Stomach (tissue), 9 donors: ENCODE data around the gene RSPO3. TPM values are rescaled to one million over a fixed set of nuclear protein-coding genes. Genes with fewer than 3 reads are reported as not detected.

Source experiments
- DNase-seq, 2 donors: peaks; one replicate each; pipeline versions ENCODE4 v3.0.0 to v3.0.0-alpha.2; 2013 to 2019
- H3K27ac ChIP-seq, 5 donors: fragments of 200-600 bp in 4 of 5; sonication (generic) in 4 of 5; one replicate each; pipeline ENCODE4 v1.5.1; 2013 to 2019; ENCODE audit warnings: mild to moderate bottlenecking in 1 of 5, moderate library complexity in 1 of 5
- H3K27me3 ChIP-seq, 3 donors: fragments of 200-600 bp; sonication (generic); one replicate each; pipeline ENCODE4 v1.5.1; 2017 to 2019; ENCODE audit warnings: mixed run types in 1 of 3
- H3K36me3 ChIP-seq, 4 donors: fragments of 200-600 bp; sonication (generic); 1 replicate in 3 of 4; 2 replicates in 1 of 4; pipeline ENCODE4 v1.5.1; 2016 to 2019
- H3K4me1 ChIP-seq, 4 donors: fragments of 200-600 bp; sonication (generic); one replicate each; pipeline ENCODE4 v1.5.1; 2016 to 2019
- H3K4me3 ChIP-seq, 4 donors: fragments of 200-600 bp; sonication (generic) in 3 of 4; one replicate each; pipeline ENCODE4 v1.5.1; 2016 to 2019; ENCODE audit warnings: mild to moderate bottlenecking in 1 of 4
- H3K9me3 ChIP-seq, 4 donors: fragments of 200-600 bp; sonication (generic); one replicate each; pipeline ENCODE4 v1.5.1; 2016 to 2019
- CTCF ChIP-seq, 7 experiments: fragments of 450-650 bp in 4 of 7; fragments of 200-600 bp in 3 of 7; sonication (generic) in 3 of 7; IDR thresholded peaks; one replicate each; pipeline ENCODE4 v1.5.1; 2016 to 2019; ENCODE audit warnings: antibody characterized with exemption in 7 of 7, control low read depth in 2 of 7, mild to moderate bottlenecking in 1 of 7
- EP300 ChIP-seq: sonication (generic); formaldehyde crosslinking; IDR thresholded peaks from one replicate; pipeline ENCODE4 v1.6.1; 2017; ENCODE audit warnings: antibody characterized with exemption
- POLR2A ChIP-seq, 4 donors: fragments of 450-650 bp; IDR thresholded peaks; one replicate each; pipeline ENCODE4 v1.6.1; 2016; ENCODE audit warnings: antibody characterized with exemption in 4 of 4, control low read depth in 2 of 4, mild to moderate bottlenecking in 1 of 4, moderate library complexity in 1 of 4
- POLR2AphosphoS5 ChIP-seq, 3 donors: sonication (generic); formaldehyde crosslinking; IDR thresholded peaks; one replicate each; pipeline ENCODE4 v1.6.1; 2016; ENCODE audit warnings: antibody characterized with exemption in 3 of 3
- WGBS, 5 donors: extraction: QIAGEN DNeasy Blood & Tissue Kit in 3 of 5; methylation state at CpG; one replicate each; pipeline versions ENCODE4 v1.1.5 to v1.1.7; 2013 to 2018; 5-methylcytosine and 5-hydroxymethylcytosine counted together
- intact Hi-C: fragments of 100-400 bp; cut with DNase I; formaldehyde crosslinking; loops from one replicate; pipeline ENCODE4 v1.15.1; 2023; ENCODE audit warnings: low total_unique reads
- polyA plus RNA-seq, 3 donors: library from polyadenylated mRNA; stranded (reverse); fragments of 200-250 nt; gene quantifications; one replicate each; pipeline ENCODE4 v1.2.3, GENCODE V29; 2013
- total RNA-seq, 5 donors: library from RNA; depleted of rRNA; stranded (reverse); fragments of >200 nt; gene quantifications; one replicate each; pipeline versions ENCODE4 v1.1.0 to v1.2.3, GENCODE V29; 2014 to 2016
- donor health status: healthy with polysubstance abuse.
- donor health status: Bipolar disorder and iron deficiency.
- donor health status: healthy.

The RSPO3 gene
- total and polyA plus RNA-seq, 8 donors, result 2.0 to 59.5 (median 7.6) TPM

GRCh38 chr6:127120787-127121636 lies 2.5 kb downstream of the RSPO3 start:
- Histone ChIP-seq H3K27ac (peak overlapping the region in 4 of 5 donors; percentile 62 to 89 (median 74)), H3K4me3 (peak overlapping the region; percentile 57 to 61 (median 60)), H3K36me3 (no peaks in the 10 kb centered on the region), H3K27me3 (peaks cover 10 to 69% (median 42%) of the 10 kb centered on the region in 3 donors), H3K9me3 (no peaks in the 10 kb centered on the region), H3K4me1 (peaks cover 23 to 41% (median 37%) of the 10 kb centered on the region in 4 donors)
- intact Hi-C loops, result no loop called here
- TF ChIP-seq CTCF (IDR thresholded peaks at IDR 0.05) (peak in 5 of 7 experiments; percentile 43 to 70 (median 60)), POLR2A (IDR thresholded peaks at IDR 0.05) (no peak), POLR2AphosphoS5 (IDR thresholded peaks at IDR 0.05) (peak in 2 of 3 donors; percentile 41 to 48)
- WGBS, 5 donors, result 4 to 9% (median 5%) methylated on average over 34 to 35 of the region's 35 CpGs
- DNase-seq, result peak; percentile 68 to 94

- TF ChIP-seq CTCF (IDR thresholded peaks at IDR 0.05) (no peak), EP300 (no peak), POLR2A (IDR thresholded peaks at IDR 0.05) (no peak), POLR2AphosphoS5 (IDR thresholded peaks at IDR 0.05) (no peak)
- Histone ChIP-seq H3K9me3 (no peaks in the 10 kb centered on the region), H3K4me3 (peak overlapping the region in 2 of 4 donors; percentile 57 to 59), H3K27ac (peak overlapping the region in 1 of 5 donors; percentile 83), H3K36me3 (no peaks in the 10 kb centered on the region), H3K27me3 (peaks cover 10 to 67% (median 41%) of the 10 kb centered on the region in 3 donors), H3K4me1 (peaks cover 23 to 41% (median 35%) of the 10 kb centered on the region in 4 donors)
- no peak for DNase-seq
- intact Hi-C loops, result no loop called here
- WGBS, 5 donors, result 11 to 17% (median 15%) methylated on average over 3 of the region's 3 CpGs
Measured at GRCh38 chr6:127121637-127121960, 3.1 kb downstream of the RSPO3 start.

- DNase-seq, result no peak
- Histone ChIP-seq H3K36me3 (no peaks in the 10 kb centered on the region), H3K4me1 (peaks cover 17 to 27% (median 23%) of the 10 kb centered on the region in 4 donors), H3K4me3 (no peak overlapping the region), H3K27me3 (peaks cover 10 to 41% (median 25%) of the 10 kb centered on the region in 3 donors), H3K27ac (no peak overlapping the region), H3K9me3 (no peaks in the 10 kb centered on the region)
- intact Hi-C loops, result no loop called here
- TF ChIP-seq CTCF (IDR thresholded peaks at IDR 0.05), result no peak
- TF ChIP-seq POLR2AphosphoS5 (IDR thresholded peaks at IDR 0.05), result no peak
- TF ChIP-seq POLR2A (IDR thresholded peaks at IDR 0.05), result no peak
- TF ChIP-seq EP300, result no peak
Measured at GRCh38 chr6:127124172-127124571, 5.7 kb downstream of the RSPO3 start.

- TF ChIP-seq POLR2AphosphoS5 (IDR thresholded peaks at IDR 0.05) (no peak), POLR2A (IDR thresholded peaks at IDR 0.05) (no peak), CTCF (IDR thresholded peaks at IDR 0.05) (no peak), EP300 (no peak)
- H3K27ac ChIP-seq, result no peak overlapping the region
- H3K27me3 ChIP-seq, result peaks cover 9 to 39% (median 20%) of the 10 kb centered on the region in 3 donors
- DNase-seq, result no peak
- no peak overlapping the region for H3K4me3 ChIP-seq
- H3K36me3 ChIP-seq, result no peaks in the 10 kb centered on the region
- H3K9me3 ChIP-seq, result no peaks in the 10 kb centered on the region
- H3K4me1 ChIP-seq, result peaks cover 12 to 22% (median 18%) of the 10 kb centered on the region in 4 donors
- intact Hi-C loops, result no loop called here
Measured at GRCh38 chr6:127124680-127125079, 6.2 kb downstream of the RSPO3 start.
